IPS-20b (cell line): ENCODE data around the gene MCF2.

Experiments used
- H3K27ac ChIP-seq: one replicate; pipeline ENCODE4 v1.5.1; 2013; ENCODE audit warnings: low read length
- H3K27me3 ChIP-seq: 2 replicates; pipeline ENCODE4 v1.6.1; 2013; ENCODE audit warnings: mild to moderate bottlenecking, low read length, inconsistent platforms; ENCODE audit not compliant: insufficient read depth
- H3K36me3 ChIP-seq: 2 replicates; pipeline ENCODE4 v1.6.1; 2013; ENCODE audit warnings: low read depth, mild to moderate bottlenecking, inconsistent platforms, low read length, moderate library complexity; ENCODE audit not compliant: insufficient read depth
- H3K4me1 ChIP-seq: 2 replicates; pipeline ENCODE4 v1.6.1; 2013; ENCODE audit warnings: mild to moderate bottlenecking, control low read depth, inconsistent platforms, low read length, moderate library complexity; ENCODE audit not compliant: insufficient read depth
- H3K4me3 ChIP-seq: 2 replicates; pipeline ENCODE4 v1.5.1; 2013; ENCODE audit warnings: mild to moderate bottlenecking, low read length, inconsistent platforms
- H3K9ac ChIP-seq: 2 replicates; pipeline ENCODE4 v1.6.1; 2013; ENCODE audit warnings: low read depth, mild to moderate bottlenecking, inconsistent platforms, low read length, moderate library complexity
- H3K9me3 ChIP-seq: 2 replicates; pipeline ENCODE4 v1.6.1; 2013; ENCODE audit warnings: mild to moderate bottlenecking, low read depth, low read length, inconsistent platforms; ENCODE audit not compliant: insufficient read depth

The MCF2 gene, protein sequence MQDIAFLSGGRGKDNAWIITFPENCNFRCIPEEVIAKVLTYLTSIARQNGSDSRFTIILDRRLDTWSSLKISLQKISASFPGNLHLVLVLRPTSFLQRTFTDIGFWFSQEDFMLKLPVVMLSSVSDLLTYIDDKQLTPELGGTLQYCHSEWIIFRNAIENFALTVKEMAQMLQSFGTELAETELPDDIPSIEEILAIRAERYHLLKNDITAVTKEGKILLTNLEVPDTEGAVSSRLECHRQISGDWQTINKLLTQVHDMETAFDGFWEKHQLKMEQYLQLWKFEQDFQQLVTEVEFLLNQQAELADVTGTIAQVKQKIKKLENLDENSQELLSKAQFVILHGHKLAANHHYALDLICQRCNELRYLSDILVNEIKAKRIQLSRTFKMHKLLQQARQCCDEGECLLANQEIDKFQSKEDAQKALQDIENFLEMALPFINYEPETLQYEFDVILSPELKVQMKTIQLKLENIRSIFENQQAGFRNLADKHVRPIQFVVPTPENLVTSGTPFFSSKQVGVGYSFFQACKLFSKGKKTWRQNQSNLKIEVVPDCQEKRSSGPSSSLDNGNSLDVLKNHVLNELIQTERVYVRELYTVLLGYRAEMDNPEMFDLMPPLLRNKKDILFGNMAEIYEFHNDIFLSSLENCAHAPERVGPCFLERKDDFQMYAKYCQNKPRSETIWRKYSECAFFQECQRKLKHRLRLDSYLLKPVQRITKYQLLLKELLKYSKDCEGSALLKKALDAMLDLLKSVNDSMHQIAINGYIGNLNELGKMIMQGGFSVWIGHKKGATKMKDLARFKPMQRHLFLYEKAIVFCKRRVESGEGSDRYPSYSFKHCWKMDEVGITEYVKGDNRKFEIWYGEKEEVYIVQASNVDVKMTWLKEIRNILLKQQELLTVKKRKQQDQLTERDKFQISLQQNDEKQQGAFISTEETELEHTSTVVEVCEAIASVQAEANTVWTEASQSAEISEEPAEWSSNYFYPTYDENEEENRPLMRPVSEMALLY

DNA sequence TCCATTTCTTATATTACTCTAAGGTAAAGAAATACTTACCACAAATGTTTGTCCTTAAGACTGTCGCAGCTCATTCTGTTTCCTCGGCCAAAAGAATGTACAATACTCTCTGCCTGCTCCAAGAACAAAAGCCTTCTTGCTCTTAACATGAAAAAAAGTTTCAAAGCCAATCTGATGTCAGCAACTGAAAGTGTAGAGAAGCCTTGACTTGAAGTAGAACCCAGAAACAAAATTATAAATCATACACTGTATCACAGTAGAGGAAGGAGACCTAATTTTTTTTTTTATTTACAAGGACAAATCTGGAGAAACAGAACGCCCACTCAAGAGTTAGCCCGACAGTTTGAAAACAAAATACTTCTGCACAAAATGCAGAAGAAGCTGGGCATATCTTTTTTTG, at the start of gene MCF2:
TSS of gene MCF2 (minus strand) at position 101 of the 400 bp plus-strand sequence. CDS start 56,423 bp downstream, outside the sequence.
- no peak within 1 kb of the TSS for H3K27ac ChIP-seq
- H3K9ac ChIP-seq, result no peak within 1 kb of the TSS
- no peaks in the 10 kb centered on the region for H3K4me1 ChIP-seq
- no peaks in the 10 kb centered on the region for H3K36me3 ChIP-seq
- no peaks in the 10 kb centered on the region for H3K9me3 ChIP-seq
- H3K27me3 ChIP-seq, result no peaks in the 10 kb centered on the region
- H3K4me3 ChIP-seq, result no peak within 1 kb of the TSS

DNA sequence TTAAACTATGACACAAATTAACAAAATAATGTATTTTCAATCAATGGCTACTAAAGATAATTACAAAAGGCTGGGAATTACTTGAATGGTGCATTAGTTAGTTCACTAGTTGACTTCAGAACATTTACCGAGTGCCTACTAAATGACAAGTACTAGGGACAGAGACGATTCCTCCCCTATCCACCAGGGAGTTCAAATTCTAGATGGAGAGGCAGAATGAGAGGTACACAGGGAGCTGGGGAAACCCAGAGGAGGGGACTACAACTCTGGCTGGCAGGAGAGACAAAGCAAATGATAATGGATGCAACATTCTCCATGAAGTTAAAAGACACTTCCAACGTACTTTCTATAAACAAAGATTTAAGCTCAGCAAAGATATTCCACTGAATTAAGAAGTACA, 43.1 kb upstream of the MCF2 start:
- Histone ChIP-seq H3K27me3 (no peaks in the 10 kb centered on the region), H3K9ac (no peak overlapping the region), H3K4me3 (no peak overlapping the region), H3K27ac (no peak overlapping the region), H3K4me1 (no peaks in the 10 kb centered on the region), H3K36me3 (peaks cover 10% of the 10 kb centered on the region; the same call in 1 of the 2 replicates), H3K9me3 (no peaks in the 10 kb centered on the region)

GRCh38 chrX:139750390-139750789, 42.4 kb upstream of the MCF2 start:
- Histone ChIP-seq H3K9ac (no peak overlapping the region), H3K4me3 (no peak overlapping the region), H3K4me1 (no peaks in the 10 kb centered on the region), H3K9me3 (no peaks in the 10 kb centered on the region), H3K36me3 (peaks cover 10% of the 10 kb centered on the region; the same call in 1 of the 2 replicates), H3K27ac (no peak overlapping the region), H3K27me3 (no peaks in the 10 kb centered on the region)

- H3K4me3 ChIP-seq, result no peak overlapping the region
- no peak overlapping the region for H3K27ac ChIP-seq
- no peaks in the 10 kb centered on the region for H3K4me1 ChIP-seq
- H3K27me3 ChIP-seq, result no peaks in the 10 kb centered on the region
- no peak overlapping the region for H3K9ac ChIP-seq
- peaks cover 7% of the 10 kb centered on the region; the same call in 1 of the 2 replicates for H3K36me3 ChIP-seq
- H3K9me3 ChIP-seq, result no peaks in the 10 kb centered on the region
These were observed 31.2 kb upstream of the MCF2 start for GRCh38 chrX:139739138-139739537.

- Histone ChIP-seq H3K9me3 (no peaks in the 10 kb centered on the region), H3K4me1 (no peaks in the 10 kb centered on the region), H3K27me3 (no peaks in the 10 kb centered on the region), H3K4me3 (no peak overlapping the region), H3K36me3 (peaks cover 7% of the 10 kb centered on the region; the same call in 1 of the 2 replicates), H3K9ac (no peak overlapping the region), H3K27ac (no peak overlapping the region)
These were observed 30.6 kb upstream of the MCF2 start for GRCh38 chrX:139738581-139738980.

- Histone ChIP-seq H3K36me3 (peaks cover 11% of the 10 kb centered on the region; the same call in 1 of the 2 replicates), H3K9me3 (no peaks in the 10 kb centered on the region), H3K4me1 (no peaks in the 10 kb centered on the region), H3K4me3 (no peak overlapping the region), H3K27ac (no peak overlapping the region), H3K27me3 (no peaks in the 10 kb centered on the region), H3K9ac (no peak overlapping the region)
These were observed 28.2 kb upstream of the MCF2 start for GRCh38 chrX:139736151-139736550.

- no peaks in the 10 kb centered on the region for H3K9me3 ChIP-seq
- H3K27me3 ChIP-seq, result no peaks in the 10 kb centered on the region
- no peaks in the 10 kb centered on the region for H3K4me1 ChIP-seq
- peaks cover 11% of the 10 kb centered on the region; the same call in 1 of the 2 replicates for H3K36me3 ChIP-seq
- no peak overlapping the region for H3K4me3 ChIP-seq
- H3K9ac ChIP-seq, result no peak overlapping the region
- no peak overlapping the region for H3K27ac ChIP-seq
These were observed 27.0 kb upstream of the MCF2 start for GRCh38 chrX:139734996-139735395.

GRCh38 chrX:139725720-139726119, 17.8 kb upstream of the MCF2 start:
- Histone ChIP-seq H3K9ac (no peak overlapping the region), H3K36me3 (peaks cover 10% of the 10 kb centered on the region; the same call in 1 of the 2 replicates), H3K9me3 (no peaks in the 10 kb centered on the region), H3K4me1 (no peaks in the 10 kb centered on the region), H3K27ac (no peak overlapping the region), H3K4me3 (no peak overlapping the region), H3K27me3 (no peaks in the 10 kb centered on the region)

GRCh38 chrX:139724626-139725025, 16.7 kb upstream of the MCF2 start:
- no peaks in the 10 kb centered on the region for H3K9me3 ChIP-seq
- no peaks in the 10 kb centered on the region for H3K27me3 ChIP-seq
- H3K4me1 ChIP-seq, result peaks cover 3% of the 10 kb centered on the region; the same call in 1 of the 2 replicates
- no peak overlapping the region for H3K9ac ChIP-seq
- H3K36me3 ChIP-seq, result peaks cover 10% of the 10 kb centered on the region; the same call in 1 of the 2 replicates
- no peak overlapping the region for H3K4me3 ChIP-seq
- no peak overlapping the region for H3K27ac ChIP-seq

GRCh38 chrX:139720979-139721378, 13.0 kb upstream of the MCF2 start:
- Histone ChIP-seq H3K9me3 (no peaks in the 10 kb centered on the region), H3K4me3 (no peak overlapping the region), H3K27me3 (no peaks in the 10 kb centered on the region), H3K27ac (no peak overlapping the region), H3K36me3 (no peaks in the 10 kb centered on the region), H3K4me1 (peaks cover 3% of the 10 kb centered on the region; the same call in 1 of the 2 replicates), H3K9ac (no peak overlapping the region)

DNA sequence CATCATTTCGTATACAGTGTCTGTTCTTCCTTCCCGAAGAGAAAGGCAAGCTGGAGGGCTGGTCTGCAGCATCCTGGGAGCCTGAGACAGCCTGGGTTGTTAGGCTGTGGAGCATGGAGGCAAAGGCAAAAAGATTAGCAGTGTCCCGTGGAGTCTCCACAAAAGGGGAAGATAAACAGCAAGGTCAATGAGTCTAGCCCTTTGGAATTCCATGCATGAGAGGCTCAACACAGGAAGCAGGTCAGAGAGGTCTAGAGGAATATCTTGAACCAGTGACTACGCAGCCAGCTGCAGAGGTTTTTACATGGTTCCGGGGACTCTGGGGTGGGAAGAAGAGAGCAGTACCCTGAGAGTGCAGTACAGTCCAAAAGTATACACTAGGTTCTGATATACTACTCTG, 12.2 kb upstream of the MCF2 start:
- Histone ChIP-seq H3K27ac (no peak overlapping the region), H3K9me3 (no peaks in the 10 kb centered on the region), H3K9ac (peak overlapping the region; percentile 37; the same call in 1 of the 2 replicates), H3K4me3 (no peak overlapping the region), H3K36me3 (no peaks in the 10 kb centered on the region), H3K4me1 (peaks cover 3% of the 10 kb centered on the region; the same call in 1 of the 2 replicates), H3K27me3 (no peaks in the 10 kb centered on the region)
